ENCODE data around the gene NOL11.

GRCh38 chr17:67725807-67726206 is 8.1 kb downstream of the NOL11 start:
- TF ChIP-seq MAX (IDR thresholded peaks at IDR 0.05; ENCODE audit: insufficient read depth, insufficient read length) (no peak), CTCF (IDR thresholded peaks at IDR 0.05; ENCODE audit: extremely low read depth in 1 of 2, insufficient read depth in 1 of 2, low read depth in 1 of 2, low read length in 2 of 2) (no peak), POLR2A (IDR thresholded peaks at IDR 0.05; ENCODE audit: low read depth, low read length) (no peak), EZH2 (IDR thresholded peaks at IDR 0.05; ENCODE audit: borderline replicate concordance, low read depth, low read length, severe bottlenecking) (no peak), POLR2AphosphoS5 (IDR thresholded peaks at IDR 0.05; ENCODE audit: insufficient read depth, low read depth, low read length) (no peak), GATA2 (IDR thresholded peaks at IDR 0.05; ENCODE audit: insufficient read depth, insufficient read length, low read depth, low read length) (no peak)
